CD4-positive, alpha-beta T cell treated with Interleukin-2 at 100 ng/mL for 4 hours (primary cell): ENCODE data around the gene TMEM116.
"Not testable (repeated sequence)": the region's sequence is repeated elsewhere in the genome, so short reads cannot be mapped to it uniquely, and the experiment has no call there.

Experiments used
- DNase-seq: peaks from one replicate; pipeline ENCODE4 v3.0.0-alpha.2; 2020; ENCODE audit warnings: low spot score

Gene TMEM116

GRCh38 chr12:111976291-111976690 is 36.7 kb downstream of the TMEM116 start:
- DNase-seq, result no peak

GRCh38 chr12:111975161-111975931 is 37.6 kb downstream of the TMEM116 start:
- DNase-seq, result no peak

GRCh38 chr12:111971800-111972199 is 41.2 kb downstream of the TMEM116 start:
- no peak for DNase-seq

- no peak for DNase-seq
Observed at GRCh38 chr12:111964935-111965334, 48.0 kb downstream of the TMEM116 start.

- DNase-seq, result not testable (repeated sequence)
Observed at GRCh38 chr12:111959518-111959917, 53.4 kb downstream of the TMEM116 start.

- DNase-seq, result not testable (repeated sequence)
Observed at GRCh38 chr12:111957224-111957623, 55.7 kb downstream of the TMEM116 start.

GRCh38 chr12:111954969-111955368 is 58.0 kb downstream of the TMEM116 start:
- no peak for DNase-seq

GRCh38 chr12:111953455-111953854 is 59.5 kb downstream of the TMEM116 start:
- DNase-seq, result no peak

- DNase-seq, result not testable (repeated sequence)
Observed at GRCh38 chr12:111952084-111952787, 60.7 kb downstream of the TMEM116 start.

- peak; percentile 37 for DNase-seq
Observed at GRCh38 chr12:111950961-111951676, 61.8 kb downstream of the TMEM116 start.

GRCh38 chr12:111943929-111944328 is 69.0 kb downstream of the TMEM116 start:
- DNase-seq, result no peak

- no peak for DNase-seq
Observed at GRCh38 chr12:111942557-111942956, 70.4 kb downstream of the TMEM116 start.

- no peak for DNase-seq
Observed at GRCh38 chr12:111937429-111937828, 75.5 kb downstream of the TMEM116 start.

GRCh38 chr12:111936869-111937268 is 76.1 kb downstream of the TMEM116 start:
- DNase-seq, result no peak

- DNase-seq, result no peak
Observed at GRCh38 chr12:111932241-111932640, 80.7 kb downstream of the TMEM116 start.

- no peak for DNase-seq
Observed at GRCh38 chr12:111927346-111927745, 85.6 kb downstream of the TMEM116 start.

GRCh38 chr12:111926631-111927030 is 86.3 kb downstream of the TMEM116 start:
- DNase-seq, result no peak

- no peak for DNase-seq
Observed at GRCh38 chr12:111925171-111925570, 87.8 kb downstream of the TMEM116 start.

GRCh38 chr12:111907740-111908139 is 105.2 kb downstream of the TMEM116 start:
- no peak for DNase-seq

- no peak for DNase-seq
Observed at GRCh38 chr12:111905502-111905901, 107.5 kb downstream of the TMEM116 start.

GRCh38 chr12:111904446-111904975 is 108.5 kb downstream of the TMEM116 start:
- DNase-seq, result no peak

- no peak for DNase-seq
Observed at GRCh38 chr12:111901182-111901581, 111.8 kb downstream of the TMEM116 start.

GRCh38 chr12:111894556-111894955 is 118.4 kb downstream of the TMEM116 start:
- no peak for DNase-seq
